ENCODE data around the gene ZNF511. TPM values are rescaled to one million over a fixed set of nuclear protein-coding genes. Genes with fewer than 3 reads are reported as not detected.

Gene ZNF511
- total and polyA plus RNA-seq, 2 donors: 20.6 to 39.1 TPM

Other genes starting within 250 kb of the ZNF511 start
- not detected for gene ADGRA1, start 221.0 kb upstream of the ZNF511 start, total RNA-seq
- 0.02 TPM for gene ADGRA1, start 221.0 kb upstream of the ZNF511 start, polyA plus RNA-seq
- gene KNDC1, start 148.7 kb upstream of the ZNF511 start, total RNA-seq: 0.19 TPM
- 0.02 TPM for gene KNDC1, start 148.7 kb upstream of the ZNF511 start, polyA plus RNA-seq
- not detected for gene UTF1, start 78.7 kb upstream of the ZNF511 start, total RNA-seq
- 0.02 TPM for gene UTF1, start 78.7 kb upstream of the ZNF511 start, polyA plus RNA-seq
- gene VENTX, start 71.1 kb upstream of the ZNF511 start, total RNA-seq: 0.09 TPM
- gene VENTX, start 71.1 kb upstream of the ZNF511 start, polyA plus RNA-seq: 1.5 TPM
- gene ADAM8, start 32.0 kb upstream of the ZNF511 start, total RNA-seq: 8.3 TPM
- 19.2 TPM for gene ADAM8, start 32.0 kb upstream of the ZNF511 start, polyA plus RNA-seq
- 26.9 TPM for gene TUBGCP2, start within 50 bp of the ZNF511 start, total RNA-seq
- 164 TPM for gene TUBGCP2, start within 50 bp of the ZNF511 start, polyA plus RNA-seq
- not detected for gene CALY, start 28.0 kb downstream of the ZNF511 start, total RNA-seq
- 0.21 TPM for gene CALY, start 28.0 kb downstream of the ZNF511 start, polyA plus RNA-seq
- 1.0 TPM for gene PRAP1, start 38.5 kb downstream of the ZNF511 start, total RNA-seq
- 1.2 TPM for gene PRAP1, start 38.5 kb downstream of the ZNF511 start, polyA plus RNA-seq
- 18.3 TPM for gene FUOM, start 49.1 kb downstream of the ZNF511 start, total RNA-seq
- gene FUOM, start 49.1 kb downstream of the ZNF511 start, polyA plus RNA-seq: 23.9 TPM
- 39.8 TPM for gene ECHS1, start 64.4 kb downstream of the ZNF511 start, total RNA-seq
- gene ECHS1, start 64.4 kb downstream of the ZNF511 start, polyA plus RNA-seq: 54.9 TPM
- gene PAOX, start 70.3 kb downstream of the ZNF511 start, total RNA-seq: 2.9 TPM
- 6.5 TPM for gene PAOX, start 70.3 kb downstream of the ZNF511 start, polyA plus RNA-seq
- gene MTG1, start 85.2 kb downstream of the ZNF511 start, total RNA-seq: 22.7 TPM
- 59.4 TPM for gene MTG1, start 85.2 kb downstream of the ZNF511 start, polyA plus RNA-seq
- gene SPRN, start 115.7 kb downstream of the ZNF511 start, total RNA-seq: 0.05 TPM
- 0.46 TPM for gene SPRN, start 115.7 kb downstream of the ZNF511 start, polyA plus RNA-seq
- 0.94 TPM for gene SCART1, start 145.0 kb downstream of the ZNF511 start, total RNA-seq
- gene SCART1, start 145.0 kb downstream of the ZNF511 start, polyA plus RNA-seq: 1.6 TPM
- gene CYP2E1, start 218.4 kb downstream of the ZNF511 start, total RNA-seq: 3.4 TPM
- gene CYP2E1, start 218.4 kb downstream of the ZNF511 start, polyA plus RNA-seq: 2.6 TPM

All from thymus (tissue), 2 donors.